Nephron progenitor cell (in vitro differentiated cells): ENCODE measurements around the gene ZBTB20.

ENCODE experiments used
- DNase-seq: peaks from one replicate; pipeline ENCODE4 v3.0.0; 2021
- H3K27ac Mint-ChIP-seq: 2 replicates; pipeline ENCODE4 v1.8.0; 2021; ENCODE audit warnings: mild to moderate bottlenecking, moderate library complexity, mixed read lengths
- H3K27me3 Mint-ChIP-seq: 2 replicates; pipeline ENCODE4 v1.8.0; 2021; ENCODE audit warnings: mild to moderate bottlenecking, low read depth, mixed read lengths; ENCODE audit not compliant: poor library complexity
- H3K36me3 Mint-ChIP-seq: 2 replicates; pipeline ENCODE4 v1.8.0; 2021; ENCODE audit warnings: low read depth, mixed read lengths
- H3K4me1 Mint-ChIP-seq: 2 replicates; pipeline ENCODE4 v1.8.0; 2021; ENCODE audit warnings: mixed read lengths
- H3K4me3 Mint-ChIP-seq: 2 replicates; pipeline ENCODE4 v1.8.0; 2021; ENCODE audit warnings: mild to moderate bottlenecking, moderate library complexity, mixed read lengths
- H3K9me3 Mint-ChIP-seq: 2 replicates; pipeline ENCODE4 v1.8.0; 2021; ENCODE audit warnings: mild to moderate bottlenecking, moderate library complexity, mixed read lengths
- TF ChIP-seq, protein P1 (sequence below): fragments of 200-600 bp; sonication (generic); IDR thresholded peaks from 2 replicates; pipeline ENCODE4 v1.5.0; 2021; ENCODE audit warnings: antibody characterized with exemption

The ZBTB20 gene

DNA sequence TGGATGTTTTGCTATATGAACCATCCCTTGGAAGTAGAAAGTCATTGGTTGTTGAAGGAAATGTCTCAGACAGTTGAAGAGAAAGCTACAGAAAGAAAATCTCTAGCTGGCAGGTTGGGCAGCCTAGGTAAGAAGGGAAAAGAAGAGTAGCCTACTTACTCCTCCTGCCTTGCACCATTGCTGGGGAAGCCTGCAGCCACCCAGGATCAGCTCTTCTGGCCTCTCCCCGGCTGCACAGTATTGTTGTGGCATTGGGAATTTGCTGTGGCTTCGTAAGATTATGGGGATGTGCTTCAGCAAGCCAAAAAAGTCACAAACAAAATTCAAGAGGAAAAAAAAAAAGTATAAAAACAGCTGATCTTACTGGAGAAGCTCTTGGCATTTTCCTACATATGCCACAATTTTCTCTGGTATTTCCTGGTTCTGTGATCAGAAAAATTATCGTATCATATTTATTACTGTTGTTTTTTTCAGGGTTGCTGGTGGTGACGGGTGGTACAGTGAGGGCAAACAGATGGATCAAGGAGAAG, 699.1 kb downstream of the ZBTB20 start:
- H3K27me3 Mint-ChIP-seq = peaks cover 21% of the 10 kb centered on the region
- H3K4me3 Mint-ChIP-seq = no peak overlapping the region
- TF ChIP-seq, protein P1, sequence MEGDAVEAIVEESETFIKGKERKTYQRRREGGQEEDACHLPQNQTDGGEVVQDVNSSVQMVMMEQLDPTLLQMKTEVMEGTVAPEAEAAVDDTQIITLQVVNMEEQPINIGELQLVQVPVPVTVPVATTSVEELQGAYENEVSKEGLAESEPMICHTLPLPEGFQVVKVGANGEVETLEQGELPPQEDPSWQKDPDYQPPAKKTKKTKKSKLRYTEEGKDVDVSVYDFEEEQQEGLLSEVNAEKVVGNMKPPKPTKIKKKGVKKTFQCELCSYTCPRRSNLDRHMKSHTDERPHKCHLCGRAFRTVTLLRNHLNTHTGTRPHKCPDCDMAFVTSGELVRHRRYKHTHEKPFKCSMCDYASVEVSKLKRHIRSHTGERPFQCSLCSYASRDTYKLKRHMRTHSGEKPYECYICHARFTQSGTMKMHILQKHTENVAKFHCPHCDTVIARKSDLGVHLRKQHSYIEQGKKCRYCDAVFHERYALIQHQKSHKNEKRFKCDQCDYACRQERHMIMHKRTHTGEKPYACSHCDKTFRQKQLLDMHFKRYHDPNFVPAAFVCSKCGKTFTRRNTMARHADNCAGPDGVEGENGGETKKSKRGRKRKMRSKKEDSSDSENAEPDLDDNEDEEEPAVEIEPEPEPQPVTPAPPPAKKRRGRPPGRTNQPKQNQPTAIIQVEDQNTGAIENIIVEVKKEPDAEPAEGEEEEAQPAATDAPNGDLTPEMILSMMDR = no peak
- DNase-seq = no peak
- no peaks in the 10 kb centered on the region for H3K9me3 Mint-ChIP-seq
- H3K27ac Mint-ChIP-seq = no peak overlapping the region
- no peaks in the 10 kb centered on the region for H3K36me3 Mint-ChIP-seq
- peaks cover 9% of the 10 kb centered on the region for H3K4me1 Mint-ChIP-seq

DNA sequence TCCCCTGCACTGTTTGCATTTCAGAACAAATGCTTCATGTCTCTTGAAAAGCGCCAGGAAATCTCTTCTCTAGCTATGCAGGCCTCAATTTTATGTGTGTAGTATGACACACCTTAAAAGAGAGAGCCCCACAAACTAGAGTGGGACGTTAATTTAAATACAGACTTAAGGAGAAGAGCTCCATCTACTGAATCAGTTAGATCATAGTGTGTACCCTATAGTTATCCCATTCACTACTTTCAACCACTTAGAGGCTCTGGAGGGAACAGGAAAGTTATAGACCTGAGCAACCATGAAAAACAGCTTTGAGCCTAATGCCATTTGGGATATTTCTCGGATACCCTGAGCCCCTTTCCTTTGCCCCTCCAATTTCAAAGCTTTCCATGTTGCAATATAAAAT, 699.5 kb downstream of the ZBTB20 start:
- TF ChIP-seq, protein P1 = no peak
- Mint-ChIP-seq H3K27me3 (peaks cover 19% of the 10 kb centered on the region), H3K9me3 (no peaks in the 10 kb centered on the region), H3K4me1 (peaks cover 9% of the 10 kb centered on the region), H3K4me3 (no peak overlapping the region), H3K36me3 (no peaks in the 10 kb centered on the region), H3K27ac (no peak overlapping the region)
- no peak for DNase-seq

DNA sequence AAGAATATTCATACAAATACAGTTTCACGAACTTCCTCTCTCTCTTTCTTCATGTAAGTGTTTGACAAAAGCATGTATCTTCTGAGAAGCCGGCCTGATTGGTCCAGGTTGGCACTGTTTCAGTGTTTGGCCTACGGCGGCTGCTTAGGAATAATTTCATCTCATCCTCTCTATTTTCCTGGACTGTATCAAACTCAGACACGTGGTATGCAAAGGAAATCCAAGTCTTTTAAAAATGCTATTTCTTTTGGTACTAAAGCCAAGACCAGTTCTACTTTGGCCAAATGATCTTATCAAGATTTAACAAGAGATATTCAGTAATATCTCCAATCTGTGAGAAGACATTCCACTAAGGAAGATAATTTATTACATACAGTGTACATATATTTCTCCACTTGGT, 700.5 kb downstream of the ZBTB20 start:
- H3K9me3 Mint-ChIP-seq = no peaks in the 10 kb centered on the region
- H3K27ac Mint-ChIP-seq = no peak overlapping the region
- H3K27me3 Mint-ChIP-seq = peaks cover 11% of the 10 kb centered on the region
- H3K36me3 Mint-ChIP-seq = no peaks in the 10 kb centered on the region
- no peak overlapping the region for H3K4me3 Mint-ChIP-seq
- no peak for DNase-seq
- TF ChIP-seq, protein P1 = no peak
- H3K4me1 Mint-ChIP-seq = peaks cover 6% of the 10 kb centered on the region

DNA sequence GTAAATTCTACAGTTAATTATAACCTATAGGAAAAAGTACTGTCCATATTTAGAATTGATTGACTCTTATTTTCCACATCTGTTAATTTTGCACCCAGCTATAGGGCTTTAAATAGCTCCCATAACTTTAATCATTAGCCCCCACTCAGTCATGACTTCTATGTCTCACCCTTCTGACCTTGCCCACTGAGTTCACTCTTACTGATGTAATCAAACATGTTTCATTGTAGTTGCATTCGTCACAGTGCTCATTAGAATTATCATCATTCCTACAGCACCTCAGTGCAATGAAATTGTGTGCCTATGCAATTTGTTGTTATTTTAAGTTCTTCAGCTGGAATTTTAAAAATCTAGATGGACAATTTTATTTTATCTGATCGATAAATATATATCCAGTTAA, 701.9 kb downstream of the ZBTB20 start:
- Mint-ChIP-seq H3K4me3 (no peak overlapping the region), H3K27ac (no peak overlapping the region), H3K4me1 (no peaks in the 10 kb centered on the region), H3K9me3 (no peaks in the 10 kb centered on the region), H3K36me3 (no peaks in the 10 kb centered on the region), H3K27me3 (peaks cover 4% of the 10 kb centered on the region)
- TF ChIP-seq, protein P1 = no peak
- no peak for DNase-seq

DNA sequence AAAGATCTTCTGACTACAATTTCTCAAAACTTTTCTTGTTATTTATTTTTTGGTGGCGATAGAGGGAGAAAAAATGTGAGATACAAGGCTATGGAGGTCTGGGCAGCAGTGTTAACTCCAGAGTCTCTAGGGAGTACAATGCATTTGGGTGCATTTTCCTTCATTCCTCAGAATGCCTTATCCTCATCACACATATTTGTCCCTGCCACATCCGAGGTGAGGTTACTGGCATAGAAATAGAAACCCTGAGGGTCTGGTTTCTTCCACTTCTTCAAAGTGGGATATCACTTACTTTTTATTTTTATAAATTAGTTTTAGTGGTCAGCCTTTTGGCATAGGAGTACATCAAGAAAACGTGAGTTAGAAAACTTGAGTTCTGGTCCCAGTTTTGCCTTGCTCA, 702.9 kb downstream of the ZBTB20 start:
- no peaks in the 10 kb centered on the region for H3K9me3 Mint-ChIP-seq

DNA sequence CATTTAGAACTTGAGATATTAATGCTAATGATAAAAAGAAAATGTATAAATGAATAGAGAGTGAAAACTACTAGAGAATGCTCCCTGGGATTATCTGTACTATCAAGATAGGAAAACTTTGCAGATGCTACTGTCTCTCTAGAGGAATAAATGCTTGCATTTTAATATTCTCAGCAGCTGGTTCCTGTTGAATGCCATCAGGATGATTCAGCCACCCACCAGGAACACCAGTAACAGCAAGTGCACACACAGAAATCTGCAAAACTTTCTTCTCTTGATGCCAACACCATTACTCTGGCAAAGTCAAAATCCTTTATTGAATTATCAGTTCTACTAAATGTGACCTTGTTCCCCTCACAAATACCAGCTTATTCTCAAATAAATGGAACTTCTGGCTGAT, 704.8 kb downstream of the ZBTB20 start:
- Mint-ChIP-seq H3K27me3 (no peaks in the 10 kb centered on the region), H3K4me1 (no peaks in the 10 kb centered on the region), H3K27ac (no peak overlapping the region), H3K4me3 (no peak overlapping the region), H3K9me3 (no peaks in the 10 kb centered on the region), H3K36me3 (no peaks in the 10 kb centered on the region)
- DNase-seq = no peak
- TF ChIP-seq, protein P1 = no peak

More for the DNA sequence above, 702.9 kb downstream of the ZBTB20 start:
- DNase-seq = no peak
- no peak overlapping the region for H3K4me3 Mint-ChIP-seq
- TF ChIP-seq, protein P1 = no peak
- H3K36me3 Mint-ChIP-seq = no peaks in the 10 kb centered on the region
- H3K27ac Mint-ChIP-seq = no peak overlapping the region
- H3K4me1 Mint-ChIP-seq = no peaks in the 10 kb centered on the region
- H3K27me3 Mint-ChIP-seq = no peaks in the 10 kb centered on the region
